Measurements from ENCODE around the gene C1GALT1C1L.

GRCh38 chr2:43689999-43690398, 13.8 kb upstream of the C1GALT1C1L start:
- no peak for TF ChIP-seq POLR2A (IDR thresholded peaks at IDR 0.05)
- TF ChIP-seq EP300 (IDR thresholded peaks at IDR 0.05; ENCODE audit: low read depth), result no peak
